ENCODE measurements around the gene EDEM1.

DNA sequence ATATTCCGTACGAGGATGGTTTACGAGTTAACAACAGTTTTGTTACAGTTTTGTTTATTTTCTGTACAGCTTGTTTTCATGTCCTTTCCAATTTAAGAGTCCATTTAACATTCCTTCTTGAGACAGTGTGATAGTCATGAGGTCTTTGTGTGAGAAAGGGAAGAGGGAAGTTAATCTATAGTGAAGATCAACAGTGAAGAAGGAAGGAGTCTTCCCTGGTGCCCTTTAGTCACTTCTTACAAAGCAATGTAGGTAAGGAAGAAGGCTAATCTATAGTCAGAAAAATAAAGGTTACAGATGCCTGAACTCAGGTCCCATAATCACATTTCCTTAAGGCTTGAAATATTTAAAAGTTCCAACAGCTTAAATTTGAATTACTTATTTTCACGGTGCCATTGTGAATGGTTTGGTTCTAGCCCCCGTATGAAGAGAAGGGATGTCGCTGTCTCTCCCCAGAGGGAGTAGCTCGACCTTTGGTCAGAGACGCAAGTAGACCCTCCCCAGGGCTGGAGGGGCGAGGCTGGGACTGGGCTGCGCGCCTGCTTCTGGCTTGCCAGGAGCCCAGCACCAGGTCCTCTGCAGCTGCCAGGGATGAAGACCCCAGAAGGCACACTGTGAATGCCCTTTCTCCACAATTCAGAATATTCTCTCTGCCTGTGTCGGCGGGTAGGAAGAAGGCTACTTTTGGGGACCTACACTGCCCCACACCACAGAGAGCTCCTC is 34.9 kb downstream of the EDEM1 start:
- TF ChIP-seq CTCF (IDR thresholded peaks at IDR 0.05) (no peak), YY1 (IDR thresholded peaks at IDR 0.05; ENCODE audit: low read depth) (no peak)

Measured in SK-N-SH (cell line).